K562 (cell line): ENCODE measurements around the gene FHDC1. TPM values are rescaled to one million over a fixed set of nuclear protein-coding genes. Genes with fewer than 3 reads are reported as not detected.

Source experiments
- CTBP1 ChIP-seq: fragments of 450-650 bp; IDR thresholded peaks from 2 replicates; pipeline ENCODE4 v1.6.1; 2016; ENCODE audit warnings: borderline replicate concordance
- MAFK ChIP-seq: IDR thresholded peaks from 2 replicates; pipeline ENCODE4 v1.6.1; 2011; ENCODE audit warnings: low read length, improper control_type of control experiment
- MAZ ChIP-seq, 2 experiments: fragments of 450-650 bp in 1 of 2; sonication (generic) in 1 of 2; formaldehyde crosslinking; IDR thresholded peaks in 1 of 2; conservative IDR thresholded peaks in 1 of 2; 2 replicates each; pipeline versions ENCODE4 v1.4.0 to v1.5.0; 2020; ENCODE audit warnings: mild to moderate bottlenecking in 1 of 2, missing genetic modification reagents in 1 of 2
- SETDB1 ChIP-seq: IDR thresholded peaks from one replicate; pipeline ENCODE4 v1.6.1; 2012; ENCODE audit warnings: low read length, control low read depth, inconsistent platforms
- SRSF1 ChIP-seq: fragments of 200-400 bp; formaldehyde crosslinking; IDR thresholded peaks from 2 replicates; pipeline ENCODE4 v1.6.1; 2017; ENCODE audit warnings: mild to moderate bottlenecking, low read depth, low read length, moderate library complexity
- SRSF7 ChIP-seq: fragments of 200-400 bp; formaldehyde crosslinking; optimal IDR thresholded peaks from 2 replicates; pipeline ENCODE3; 2017; ENCODE audit warnings: mild to moderate bottlenecking, low read depth, low read length
- STAT5A ChIP-seq: IDR thresholded peaks from 2 replicates; pipeline ENCODE4 v1.6.1; 2012; ENCODE audit warnings: low read length, inconsistent platforms, borderline replicate concordance
- ZFPM2 ChIP-seq: fragments of 250-450 bp; sonication (Bioruptor Pico); IDR thresholded peaks from 2 replicates; pipeline ENCODE4 v1.5.1; 2022; ENCODE audit warnings: mild to moderate bottlenecking
- ZNF395 ChIP-seq: fragments of 200-800 bp; sonication (Bioruptor generic); IDR thresholded peaks from 2 replicates; pipeline ENCODE4 v1.6.1; 2017; ENCODE audit warnings: missing genetic modification characterization, missing compliant biosample characterization
- ZNF398 ChIP-seq: fragments of 250-450 bp; sonication (Bioruptor Pico); IDR thresholded peaks from 2 replicates; pipeline ENCODE4 v1.8.0; 2021; ENCODE audit warnings: moderate library complexity, mild to moderate bottlenecking, inconsistent platforms
- ZNF57 ChIP-seq: fragments of 450-650 bp; formaldehyde crosslinking; IDR thresholded peaks from 2 replicates; pipeline ENCODE4 v1.4.0; 2020; ENCODE audit warnings: mild to moderate bottlenecking, moderate library complexity
- polyA plus RNA-seq, 8 experiments: library from polyadenylated mRNA; depleted of rRNA in 4 of 8; stranded (reverse) in 5 of 8; unstranded in 3 of 8; fragments of >200 nt; fragmentation: Nextera tagmentation in 2 of 8; fragmentation: Illumina TruSeq in 1 of 8; extraction: Ambion mirVana in 2 of 8; extraction: Trizol in 1 of 8; gene quantifications; 2 replicates each; pipeline versions ENCODE4 v1.2.1 to v1.2.3, GENCODE V29; 2011 to 2014; ENCODE audit warnings: inconsistent platforms in 1 of 8, missing spikeins in 1 of 8
- total RNA-seq, 7 experiments: library from RNA; depleted of rRNA in 6 of 7; stranded (reverse); fragments of >200 nt in 6 of 7; fragmentation: Illumina TruSeq in 2 of 7; extraction: Trizol in 2 of 7; gene quantifications; 2 replicates each; pipeline versions ENCODE4 v1.2.1 to v1.2.3, GENCODE V29; 2011 to 2021; ENCODE audit warnings: low replicate concordance in 1 of 7
- TF ChIP-seq, protein P1 (sequence below), 2 experiments: fragments of 150-350 bp in 1 of 2; IDR thresholded peaks; 2 replicates each; pipeline ENCODE4 v1.6.1; 2012 to 2016; ENCODE audit warnings: low read depth in 2 of 2, low read length in 2 of 2, mild to moderate bottlenecking in 1 of 2, moderate library complexity in 1 of 2

FHDC1 gene
- total and polyA plus RNA-seq, 9 of the 15 experiments (the other 6 are each of a cell fraction or from before 2014, with no cell fraction given): 0.01 to 0.43 (median 0.07) TPM

DNA sequence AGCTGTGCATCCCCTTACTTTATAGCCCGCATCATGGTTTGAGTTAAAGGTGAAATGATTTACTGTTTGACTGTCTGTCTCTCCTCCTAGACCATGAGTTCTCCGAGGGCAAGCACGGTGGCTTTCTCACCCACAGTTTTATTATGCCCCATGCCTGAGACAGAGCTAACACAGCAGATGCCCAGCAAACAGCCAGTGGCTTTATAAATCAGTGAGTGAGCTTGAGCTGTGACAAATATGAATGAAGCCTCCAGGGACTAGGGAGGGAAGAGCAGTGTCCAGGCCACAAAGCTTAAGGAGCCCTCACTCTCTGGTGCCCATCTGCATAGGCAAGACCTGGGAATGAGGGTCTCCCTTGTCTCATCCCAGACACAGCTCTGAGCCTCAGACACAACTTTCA is 57.9 kb downstream of the FHDC1 start (continued):
- no peak for TF ChIP-seq ZFPM2 (CRISPR knock-in tag)
- no peak for TF ChIP-seq SETDB1
- no peak for TF ChIP-seq ZNF395 (CRISPR knock-in tag)
- no peak for TF ChIP-seq STAT5A
- TF ChIP-seq CTBP1: no peak
- TF ChIP-seq SRSF1: no peak
- TF ChIP-seq, protein P1, sequence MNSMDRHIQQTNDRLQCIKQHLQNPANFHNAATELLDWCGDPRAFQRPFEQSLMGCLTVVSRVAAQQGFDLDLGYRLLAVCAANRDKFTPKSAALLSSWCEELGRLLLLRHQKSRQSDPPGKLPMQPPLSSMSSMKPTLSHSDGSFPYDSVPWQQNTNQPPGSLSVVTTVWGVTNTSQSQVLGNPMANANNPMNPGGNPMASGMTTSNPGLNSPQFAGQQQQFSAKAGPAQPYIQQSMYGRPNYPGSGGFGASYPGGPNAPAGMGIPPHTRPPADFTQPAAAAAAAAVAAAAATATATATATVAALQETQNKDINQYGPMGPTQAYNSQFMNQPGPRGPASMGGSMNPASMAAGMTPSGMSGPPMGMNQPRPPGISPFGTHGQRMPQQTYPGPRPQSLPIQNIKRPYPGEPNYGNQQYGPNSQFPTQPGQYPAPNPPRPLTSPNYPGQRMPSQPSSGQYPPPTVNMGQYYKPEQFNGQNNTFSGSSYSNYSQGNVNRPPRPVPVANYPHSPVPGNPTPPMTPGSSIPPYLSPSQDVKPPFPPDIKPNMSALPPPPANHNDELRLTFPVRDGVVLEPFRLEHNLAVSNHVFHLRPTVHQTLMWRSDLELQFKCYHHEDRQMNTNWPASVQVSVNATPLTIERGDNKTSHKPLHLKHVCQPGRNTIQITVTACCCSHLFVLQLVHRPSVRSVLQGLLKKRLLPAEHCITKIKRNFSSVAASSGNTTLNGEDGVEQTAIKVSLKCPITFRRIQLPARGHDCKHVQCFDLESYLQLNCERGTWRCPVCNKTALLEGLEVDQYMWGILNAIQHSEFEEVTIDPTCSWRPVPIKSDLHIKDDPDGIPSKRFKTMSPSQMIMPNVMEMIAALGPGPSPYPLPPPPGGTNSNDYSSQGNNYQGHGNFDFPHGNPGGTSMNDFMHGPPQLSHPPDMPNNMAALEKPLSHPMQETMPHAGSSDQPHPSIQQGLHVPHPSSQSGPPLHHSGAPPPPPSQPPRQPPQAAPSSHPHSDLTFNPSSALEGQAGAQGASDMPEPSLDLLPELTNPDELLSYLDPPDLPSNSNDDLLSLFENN (IDR thresholded peaks at IDR 0.05; ENCODE audit: low read depth in 2 of 2, low read length in 2 of 2): no peak
- no peak for TF ChIP-seq ZNF57 (CRISPR knock-in tag)
- TF ChIP-seq SRSF7: no peak
- no peak for TF ChIP-seq MAZ (CRISPR knock-in tag; conservative IDR thresholded peaks at IDR 0.05 in 1 of 2, IDR thresholded peaks at IDR 0.05 in 1 of 2)
- TF ChIP-seq ZNF398 (CRISPR knock-in tag): no peak
- TF ChIP-seq MAFK: no peak
